ENCODE results near the gene TAS2R60. TPM values are rescaled to one million over a fixed set of nuclear protein-coding genes. Genes with fewer than 3 reads are reported as not detected.

Gene TAS2R60
- total RNA-seq, 1 experiment from 2014 or later = 0.24 TPM

DNA sequence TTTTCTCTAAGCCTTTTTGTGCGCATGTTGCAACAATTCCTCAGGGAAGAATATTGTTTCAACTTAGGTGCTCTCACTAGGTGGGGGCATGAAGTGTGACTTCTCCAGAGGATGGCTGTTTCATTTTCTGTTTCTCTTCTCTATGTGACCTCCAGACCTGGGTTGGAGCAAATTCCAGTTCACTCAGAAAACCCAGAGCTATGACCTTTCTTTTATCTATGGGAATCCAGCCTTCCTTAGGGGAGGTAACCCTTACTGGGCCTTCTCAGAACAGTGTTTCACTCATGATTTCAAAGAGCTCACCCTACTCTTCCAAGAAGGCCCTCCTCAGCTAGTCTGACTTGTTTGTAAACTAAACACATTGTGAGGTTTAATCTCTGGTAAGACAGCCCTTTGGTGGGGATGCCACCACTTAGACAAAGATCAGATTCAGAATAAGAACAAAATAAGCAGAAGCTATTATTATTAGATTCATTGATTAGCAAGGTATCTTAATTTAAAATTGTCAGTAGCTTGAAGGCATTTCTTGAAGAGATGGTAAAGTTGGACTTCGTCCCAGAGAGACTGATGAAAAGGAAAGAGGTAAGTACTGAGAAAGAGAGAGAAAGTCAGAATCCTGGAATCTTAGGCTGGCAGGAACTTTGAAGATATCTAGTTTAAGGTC is 16.6 kb upstream of the TAS2R60 start:
- Mint-ChIP-seq H3K4me1 (no peaks in the 10 kb centered on the region), H3K9me3 (peaks cover 22% of the 10 kb centered on the region), H3K4me3 (no peak overlapping the region), H3K36me3 (peaks cover 26% of the 10 kb centered on the region), H3K27me3 (ENCODE audit: low read depth) (no peaks in the 10 kb centered on the region), H3K27ac (no peak overlapping the region)
- TF ChIP-seq SP1 (CRISPR knock-in tag; conservative IDR thresholded peaks at IDR 0.05) = no peak
- TF ChIP-seq, protein P1, sequence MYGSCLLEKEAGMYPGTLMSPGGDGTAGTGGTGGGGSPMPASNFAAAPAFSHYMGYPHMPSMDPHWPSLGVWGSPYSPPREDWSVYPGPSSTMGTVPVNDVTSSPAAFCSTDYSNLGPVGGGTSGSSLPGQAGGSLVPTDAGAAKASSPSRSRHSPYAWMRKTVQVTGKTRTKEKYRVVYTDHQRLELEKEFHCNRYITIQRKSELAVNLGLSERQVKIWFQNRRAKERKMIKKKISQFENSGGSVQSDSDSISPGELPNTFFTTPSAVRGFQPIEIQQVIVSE (CRISPR knock-in tag; IDR thresholded peaks at IDR 0.05; ENCODE audit: borderline replicate concordance) = no peak
- TF ChIP-seq FOXP1 (CRISPR knock-in tag; IDR thresholded peaks at IDR 0.05; ENCODE audit: borderline replicate concordance) = no peak
- no peak for TF ChIP-seq GTF2I (CRISPR knock-in tag; conservative IDR thresholded peaks at IDR 0.05)
- TF ChIP-seq, protein P2, sequence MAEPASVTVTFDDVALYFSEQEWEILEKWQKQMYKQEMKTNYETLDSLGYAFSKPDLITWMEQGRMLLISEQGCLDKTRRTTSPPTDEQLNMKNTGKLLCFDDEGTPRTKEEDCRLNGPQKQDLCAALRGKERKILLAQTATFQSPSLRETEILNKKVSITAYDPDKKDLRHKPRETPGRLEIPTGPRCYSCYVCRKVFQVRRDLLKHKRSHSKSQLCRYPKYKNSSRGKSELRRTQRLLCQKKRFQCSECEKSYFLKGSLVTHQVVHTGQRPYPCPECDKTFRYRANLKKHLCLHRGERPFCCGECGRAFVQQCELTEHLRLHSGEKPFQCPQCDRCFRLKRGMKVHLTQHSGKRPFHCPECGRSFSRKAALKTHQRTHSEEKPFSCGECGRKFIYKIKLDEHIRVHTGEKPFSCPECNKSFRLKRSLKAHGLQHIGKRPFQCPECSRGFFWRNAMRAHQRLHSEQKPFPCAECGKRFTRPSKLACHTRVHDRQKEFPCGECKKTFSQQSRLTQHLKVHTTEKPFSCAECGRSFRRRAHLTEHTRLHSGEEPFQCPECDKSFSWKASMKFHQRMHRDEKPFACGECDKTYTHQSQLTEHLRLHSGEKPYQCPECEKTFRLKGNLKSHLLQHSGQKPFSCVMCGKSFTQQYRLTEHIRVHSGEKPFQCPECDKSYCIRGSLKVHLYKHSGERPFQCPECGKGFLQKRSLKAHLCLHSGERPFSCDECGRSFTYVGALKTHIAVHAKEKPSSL (CRISPR knock-in tag; conservative IDR thresholded peaks at IDR 0.05) = no peak
- TF ChIP-seq GABPB1 (CRISPR knock-in tag; IDR thresholded peaks at IDR 0.05) = no peak
- TF ChIP-seq KAT7 (CRISPR knock-in tag; IDR thresholded peaks at IDR 0.05; ENCODE audit: borderline replicate concordance) = no peak
- TF ChIP-seq, protein P3, sequence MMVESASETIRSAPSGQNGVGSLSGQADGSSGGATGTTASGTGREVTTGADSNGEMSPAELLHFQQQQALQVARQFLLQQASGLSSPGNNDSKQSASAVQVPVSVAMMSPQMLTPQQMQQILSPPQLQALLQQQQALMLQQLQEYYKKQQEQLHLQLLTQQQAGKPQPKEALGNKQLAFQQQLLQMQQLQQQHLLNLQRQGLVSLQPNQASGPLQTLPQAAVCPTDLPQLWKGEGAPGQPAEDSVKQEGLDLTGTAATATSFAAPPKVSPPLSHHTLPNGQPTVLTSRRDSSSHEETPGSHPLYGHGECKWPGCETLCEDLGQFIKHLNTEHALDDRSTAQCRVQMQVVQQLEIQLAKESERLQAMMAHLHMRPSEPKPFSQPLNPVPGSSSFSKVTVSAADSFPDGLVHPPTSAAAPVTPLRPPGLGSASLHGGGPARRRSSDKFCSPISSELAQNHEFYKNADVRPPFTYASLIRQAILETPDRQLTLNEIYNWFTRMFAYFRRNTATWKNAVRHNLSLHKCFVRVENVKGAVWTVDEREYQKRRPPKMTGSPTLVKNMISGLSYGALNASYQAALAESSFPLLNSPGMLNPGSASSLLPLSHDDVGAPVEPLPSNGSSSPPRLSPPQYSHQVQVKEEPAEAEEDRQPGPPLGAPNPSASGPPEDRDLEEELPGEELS (CRISPR knock-in tag; IDR thresholded peaks at IDR 0.05) = no peak
- TF ChIP-seq MAX (CRISPR knock-in tag; IDR thresholded peaks at IDR 0.05) = no peak
- no peak for TF ChIP-seq TCF7 (CRISPR knock-in tag; IDR thresholded peaks at IDR 0.05; ENCODE audit: low read depth)
- TF ChIP-seq ZNF138 (CRISPR knock-in tag; conservative IDR thresholded peaks at IDR 0.05) = no peak
- no peak for ATAC-seq
- CTCF ChIA-PET = no interaction called here
- POLR2A ChIA-PET = no interaction called here
- DNase-seq (ENCODE audit: low spot score) = no peak

- no peak overlapping the region for H3K4me3 Mint-ChIP-seq
- CTCF ChIA-PET = no interaction called here
- H3K27me3 Mint-ChIP-seq (ENCODE audit: low read depth) = no peaks in the 10 kb centered on the region
- H3K36me3 Mint-ChIP-seq = peaks cover 1% of the 10 kb centered on the region; the same call in 1 of the 2 replicates
- H3K9me3 Mint-ChIP-seq = no peaks in the 10 kb centered on the region
- POLR2A ChIA-PET = no interaction called here
- no peak for ATAC-seq
- no peak overlapping the region for H3K27ac Mint-ChIP-seq
- no peak for DNase-seq (ENCODE audit: low spot score)
- no peak for TF ChIP-seq ZNF219 (CRISPR knock-in tag; IDR thresholded peaks at IDR 0.05; ENCODE audit: borderline replicate concordance)
- H3K4me1 Mint-ChIP-seq = no peaks in the 10 kb centered on the region
Measured at GRCh38 chr7:143429770-143430698, 13.2 kb upstream of the TAS2R60 start.

GRCh38 chr7:143431109-143431508 is 12.1 kb upstream of the TAS2R60 start:
- H3K27me3 Mint-ChIP-seq (ENCODE audit: low read depth) = no peaks in the 10 kb centered on the region
- CTCF ChIA-PET = interaction anchor here (1.2 to 1.4 kb wide), 2 partner anchors 14 to 63 kb away, joined by 3 to 4 read pairs; no protein-coding TSS in a partner anchor
- DNase-seq (ENCODE audit: low spot score) (no peak), ATAC-seq (no peak)
- TF ChIP-seq JUN (CRISPR knock-in tag; IDR thresholded peaks at IDR 0.05) = no peak
- no peak for TF ChIP-seq NR1H2 (CRISPR knock-in tag; IDR thresholded peaks at IDR 0.05)
- no peak for TF ChIP-seq SMAD4 (CRISPR knock-in tag; IDR thresholded peaks at IDR 0.05)
- TF ChIP-seq ETV6 (CRISPR knock-in tag; IDR thresholded peaks at IDR 0.05) = no peak
- TF ChIP-seq, protein P2 (CRISPR knock-in tag; conservative IDR thresholded peaks at IDR 0.05) = no peak
- no peak for TF ChIP-seq PRRX2 (CRISPR knock-in tag; IDR thresholded peaks at IDR 0.05)
- TF ChIP-seq ZNF219 (CRISPR knock-in tag; IDR thresholded peaks at IDR 0.05; ENCODE audit: borderline replicate concordance) = no peak
- no peak for TF ChIP-seq IRF2 (CRISPR knock-in tag; IDR thresholded peaks at IDR 0.05; ENCODE audit: borderline replicate concordance, low read depth)
- no peak for TF ChIP-seq NFATC4 (CRISPR knock-in tag; IDR thresholded peaks at IDR 0.05)
- TF ChIP-seq USF2 (CRISPR knock-in tag; IDR thresholded peaks at IDR 0.05) = no peak
- no peaks in the 10 kb centered on the region; the same call in 1 of the 2 replicates for H3K36me3 Mint-ChIP-seq
- POLR2A ChIA-PET = no interaction called here
- no peaks in the 10 kb centered on the region for H3K9me3 Mint-ChIP-seq
- no peak overlapping the region for H3K4me3 Mint-ChIP-seq
- peaks cover 5% of the 10 kb centered on the region for H3K4me1 Mint-ChIP-seq
- no peak overlapping the region for H3K27ac Mint-ChIP-seq

Data from WTC11 (cell line).